ENCODE data around the gene SLC39A9. TPM values are rescaled to one million over a fixed set of nuclear protein-coding genes. Genes with fewer than 3 reads are reported as not detected.
A peak's percentile ranks its signal among the peaks of the same experiment; 100 is the strongest.

The SLC39A9 gene
- total RNA-seq, 1 experiment from 2014 or later = 80.2 TPM

GRCh38 chr14:69400154-69400553, 1.7 kb downstream of the SLC39A9 start:
- Histone ChIP-seq H3K4me2 (ENCODE audit: low read length) (peak overlapping the region; percentile 92), H2AFZ (ENCODE audit: low read depth, low read length, poor library complexity, severe bottlenecking) (no peak overlapping the region), H3K79me2 (ENCODE audit: insufficient read depth, low read length) (peaks cover 97% of the 10 kb centered on the region), H4K20me1 (ENCODE audit: insufficient read depth) (peaks cover 7% of the 10 kb centered on the region; the same call in 1 of the 2 replicates), H3K36me3 (ENCODE audit: control insufficient read depth in 1 of 2, insufficient read depth in 2 of 2, low read length in 2 of 2) (peaks cover 10 to 17% of the 10 kb centered on the region in 2 experiments; a peak in 2 of 4 replicates), H3K27ac (ENCODE audit: low read depth, low read length) (no peak overlapping the region), H3K4me1 (ENCODE audit: control insufficient read depth in 1 of 2, insufficient read depth in 2 of 2, low read length in 2 of 2) (peaks cover 15 to 19% of the 10 kb centered on the region in 2 experiments; a peak in 3 of 4 replicates), H3K9me3 (ENCODE audit: control insufficient read depth in 1 of 2, insufficient read depth in 1 of 2, low read depth in 1 of 2, low read length in 2 of 2) (no peaks in the 10 kb centered on the region), H3K4me3 (replicated peaks in 1 of 2; ENCODE audit: low read depth in 1 of 2, low read length in 2 of 2) (peak overlapping the region in 1 of 2 experiments; percentile 94; a peak in 3 of 4 replicates), H3K27me3 (ENCODE audit: insufficient read depth, low read length) (no peaks in the 10 kb centered on the region), H3K9me2 (ENCODE audit: insufficient read depth) (no peaks in the 10 kb centered on the region), H3K9ac (ENCODE audit: low read length) (peak overlapping the region; percentile 98)
- RAD21 ChIA-PET (ENCODE audit: low non-redundant PET in 1 of 2, low total read pairs in 2 of 2, uncharacterized antibody in 2 of 2, unreplicated experiment in 2 of 2) = no interaction called here
- no peak for TF ChIP-seq JUND (IDR thresholded peaks at IDR 0.05)
- TF ChIP-seq ELF1 (IDR thresholded peaks at IDR 0.05; ENCODE audit: borderline replicate concordance, low read depth) = no peak
- no peak for TF ChIP-seq ZFX (IDR thresholded peaks at IDR 0.05)
- no peak for TF ChIP-seq POLR2A (IDR thresholded peaks at IDR 0.05; ENCODE audit: borderline replicate concordance, extremely low read depth, insufficient read depth, insufficient read length)
- no peak for TF ChIP-seq EZH2phosphoT487 (IDR thresholded peaks at IDR 0.05; ENCODE audit: borderline replicate concordance)
- no peak for TF ChIP-seq REST (IDR thresholded peaks at IDR 0.05; ENCODE audit: low read depth)
- no peak for TF ChIP-seq MAX (IDR thresholded peaks at IDR 0.05)
- no peak for TF ChIP-seq ATF3 (IDR thresholded peaks at IDR 0.05)
- no peak for TF ChIP-seq ZBTB33 (IDR thresholded peaks at IDR 0.05; ENCODE audit: extremely low read depth, insufficient replicate concordance, low read length)
- TF ChIP-seq CBX3 (IDR thresholded peaks at IDR 0.05; ENCODE audit: low read depth) = no peak
- TF ChIP-seq SP1 (IDR thresholded peaks at IDR 0.05; ENCODE audit: low read depth) = no peak
- POLR2A ChIA-PET = no interaction called here
- ATAC-seq (no peak), DNase-seq (ENCODE audit: low read depth, low spot score) (no peak)
- no TSS peak for BruUV-seq (replicated peaks)
- intact Hi-C loops (cut with micrococcal nuclease) = no loop called here
- CTCF ChIA-PET = no interaction called here
